ENCODE data around the gene PPP1R15A. TPM values are rescaled to one million over a fixed set of nuclear protein-coding genes. Genes with fewer than 3 reads are reported as not detected.
"Not testable (repeated sequence)": the region's sequence is repeated elsewhere in the genome, so short reads cannot be mapped to it uniquely, and the experiment has no call there.

PPP1R15A gene
- total RNA-seq, 1 experiment from 2014 or later, result 17.0 TPM

DNA sequence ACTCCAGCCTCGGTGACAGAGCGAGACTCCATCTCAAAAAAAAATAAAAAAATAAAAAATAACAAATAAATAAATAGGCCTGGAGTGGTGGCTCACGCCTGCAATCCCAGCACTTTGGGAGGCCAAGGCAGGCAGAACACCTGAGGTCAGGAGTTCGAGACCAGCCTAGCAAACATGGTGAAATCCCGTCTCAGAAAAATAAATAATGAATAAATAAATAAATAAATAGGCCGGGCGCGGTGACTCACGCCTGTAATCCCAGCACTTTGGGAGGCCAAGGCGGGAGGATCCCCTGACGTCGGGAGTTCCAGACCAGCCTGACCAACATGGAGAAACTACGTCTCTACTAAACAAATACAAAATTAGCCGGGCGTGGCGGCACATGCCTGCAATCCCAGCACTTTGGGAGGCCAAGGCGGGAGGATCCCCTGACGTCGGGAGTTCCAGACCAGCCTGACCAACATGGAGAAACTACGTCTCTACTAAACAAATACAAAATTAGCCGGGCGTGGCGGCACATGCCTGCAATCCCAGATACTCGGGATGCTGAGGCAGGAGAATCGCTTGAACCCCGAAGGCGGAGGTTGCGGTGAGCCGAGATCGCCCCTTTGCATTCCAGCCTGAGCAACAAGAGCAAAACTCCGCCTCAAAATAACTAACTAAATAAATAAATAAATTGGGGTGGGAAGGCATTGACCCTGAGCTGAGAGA lies 595 bp upstream of the PPP1R15A start:
- DNase-seq (ENCODE audit: low spot score); H3K27me3 Mint-ChIP-seq (ENCODE audit: low read depth); H3K9me3 Mint-ChIP-seq; ATAC-seq: not testable (repeated sequence)
- Mint-ChIP-seq H3K27ac (peak overlapping the region; percentile 100), H3K4me3 (peak overlapping the region; percentile 100), H3K36me3 (peaks cover 27% of the 10 kb centered on the region), H3K4me1 (peaks cover 39% of the 10 kb centered on the region)
- POLR2A ChIA-PET, result interaction anchor here (0.7 to 3.3 kb wide), 9 partner anchors 10 to 132 kb away, joined by 3 to 15 read pairs (median 5); partner anchors contain the start of gene NUCB1
- TF ChIP-seq, protein P1, sequence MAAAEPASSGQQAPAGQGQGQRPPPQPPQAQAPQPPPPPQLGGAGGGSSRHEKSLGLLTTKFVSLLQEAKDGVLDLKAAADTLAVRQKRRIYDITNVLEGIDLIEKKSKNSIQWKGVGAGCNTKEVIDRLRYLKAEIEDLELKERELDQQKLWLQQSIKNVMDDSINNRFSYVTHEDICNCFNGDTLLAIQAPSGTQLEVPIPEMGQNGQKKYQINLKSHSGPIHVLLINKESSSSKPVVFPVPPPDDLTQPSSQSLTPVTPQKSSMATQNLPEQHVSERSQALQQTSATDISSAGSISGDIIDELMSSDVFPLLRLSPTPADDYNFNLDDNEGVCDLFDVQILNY (CRISPR knock-in tag; IDR thresholded peaks at IDR 0.05), result peak; percentile 1; the same call in 1 of the 2 replicates
- CTCF ChIA-PET, result interaction anchor here (0.6 to 2.2 kb wide), 8 partner anchors 10 to 226 kb away, joined by 3 to 11 read pairs (median 4); partner anchors contain the start of genes CA11 and HSD17B14

DNA sequence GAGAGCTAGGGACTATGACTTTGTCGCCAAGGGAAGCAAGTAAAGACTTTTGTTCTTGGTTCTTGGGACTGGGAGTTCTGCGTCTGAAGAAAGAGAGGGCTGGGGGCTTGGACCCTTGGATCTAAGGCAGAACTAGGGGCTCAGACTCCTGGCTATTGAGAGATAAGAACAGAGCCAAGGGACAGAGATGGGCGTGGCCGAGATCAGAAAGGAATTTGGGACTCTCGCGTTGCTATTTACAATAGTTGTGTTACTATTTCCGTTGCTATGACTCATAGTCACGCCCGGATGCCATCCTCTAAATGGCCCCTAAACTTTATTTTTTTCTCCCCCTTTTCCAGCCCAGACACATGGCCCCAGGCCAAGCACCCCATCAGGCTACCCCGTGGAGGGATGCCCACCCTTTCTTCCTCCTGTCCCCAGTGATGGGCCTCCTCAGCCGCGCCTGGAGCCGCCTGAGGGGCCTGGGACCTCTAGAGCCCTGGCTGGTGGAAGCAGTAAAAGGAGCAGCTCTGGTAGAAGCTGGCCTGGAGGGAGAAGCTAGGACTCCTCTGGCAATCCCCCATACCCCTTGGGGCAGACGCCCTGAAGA lies 759 bp downstream of the PPP1R15A start:
- Mint-ChIP-seq H3K27me3 (ENCODE audit: low read depth) (no peaks in the 10 kb centered on the region), H3K27ac (peak overlapping the region; percentile 100), H3K4me1 (peaks cover 30% of the 10 kb centered on the region), H3K4me3 (peak overlapping the region; percentile 100), H3K36me3 (peaks cover 27% of the 10 kb centered on the region), H3K9me3 (no peaks in the 10 kb centered on the region)
- ATAC-seq (peak; percentile 53), DNase-seq (ENCODE audit: low spot score) (peak; percentile 77)
- CTCF ChIA-PET, result interaction anchor here (0.6 to 1.5 kb wide), 3 partner anchors 12 to 62 kb away, joined by 3 to 5 read pairs (median 3); no protein-coding TSS in a partner anchor
- POLR2A ChIA-PET, result interaction anchor here (0.5 to 3.3 kb wide), 7 partner anchors 8 to 92 kb away, joined by 3 to 15 read pairs (median 7); partner anchors contain the start of genes FTL and NUCB1
- TF ChIP-seq, protein P2, sequence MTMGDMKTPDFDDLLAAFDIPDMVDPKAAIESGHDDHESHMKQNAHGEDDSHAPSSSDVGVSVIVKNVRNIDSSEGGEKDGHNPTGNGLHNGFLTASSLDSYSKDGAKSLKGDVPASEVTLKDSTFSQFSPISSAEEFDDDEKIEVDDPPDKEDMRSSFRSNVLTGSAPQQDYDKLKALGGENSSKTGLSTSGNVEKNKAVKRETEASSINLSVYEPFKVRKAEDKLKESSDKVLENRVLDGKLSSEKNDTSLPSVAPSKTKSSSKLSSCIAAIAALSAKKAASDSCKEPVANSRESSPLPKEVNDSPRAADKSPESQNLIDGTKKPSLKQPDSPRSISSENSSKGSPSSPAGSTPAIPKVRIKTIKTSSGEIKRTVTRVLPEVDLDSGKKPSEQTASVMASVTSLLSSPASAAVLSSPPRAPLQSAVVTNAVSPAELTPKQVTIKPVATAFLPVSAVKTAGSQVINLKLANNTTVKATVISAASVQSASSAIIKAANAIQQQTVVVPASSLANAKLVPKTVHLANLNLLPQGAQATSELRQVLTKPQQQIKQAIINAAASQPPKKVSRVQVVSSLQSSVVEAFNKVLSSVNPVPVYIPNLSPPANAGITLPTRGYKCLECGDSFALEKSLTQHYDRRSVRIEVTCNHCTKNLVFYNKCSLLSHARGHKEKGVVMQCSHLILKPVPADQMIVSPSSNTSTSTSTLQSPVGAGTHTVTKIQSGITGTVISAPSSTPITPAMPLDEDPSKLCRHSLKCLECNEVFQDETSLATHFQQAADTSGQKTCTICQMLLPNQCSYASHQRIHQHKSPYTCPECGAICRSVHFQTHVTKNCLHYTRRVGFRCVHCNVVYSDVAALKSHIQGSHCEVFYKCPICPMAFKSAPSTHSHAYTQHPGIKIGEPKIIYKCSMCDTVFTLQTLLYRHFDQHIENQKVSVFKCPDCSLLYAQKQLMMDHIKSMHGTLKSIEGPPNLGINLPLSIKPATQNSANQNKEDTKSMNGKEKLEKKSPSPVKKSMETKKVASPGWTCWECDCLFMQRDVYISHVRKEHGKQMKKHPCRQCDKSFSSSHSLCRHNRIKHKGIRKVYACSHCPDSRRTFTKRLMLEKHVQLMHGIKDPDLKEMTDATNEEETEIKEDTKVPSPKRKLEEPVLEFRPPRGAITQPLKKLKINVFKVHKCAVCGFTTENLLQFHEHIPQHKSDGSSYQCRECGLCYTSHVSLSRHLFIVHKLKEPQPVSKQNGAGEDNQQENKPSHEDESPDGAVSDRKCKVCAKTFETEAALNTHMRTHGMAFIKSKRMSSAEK (CRISPR knock-in tag; IDR thresholded peaks at IDR 0.05; ENCODE audit: borderline replicate concordance), result 0 out of 2 replicates have a peak, but pooled peaks have one; percentile 19
- TF ChIP-seq, protein P3, sequence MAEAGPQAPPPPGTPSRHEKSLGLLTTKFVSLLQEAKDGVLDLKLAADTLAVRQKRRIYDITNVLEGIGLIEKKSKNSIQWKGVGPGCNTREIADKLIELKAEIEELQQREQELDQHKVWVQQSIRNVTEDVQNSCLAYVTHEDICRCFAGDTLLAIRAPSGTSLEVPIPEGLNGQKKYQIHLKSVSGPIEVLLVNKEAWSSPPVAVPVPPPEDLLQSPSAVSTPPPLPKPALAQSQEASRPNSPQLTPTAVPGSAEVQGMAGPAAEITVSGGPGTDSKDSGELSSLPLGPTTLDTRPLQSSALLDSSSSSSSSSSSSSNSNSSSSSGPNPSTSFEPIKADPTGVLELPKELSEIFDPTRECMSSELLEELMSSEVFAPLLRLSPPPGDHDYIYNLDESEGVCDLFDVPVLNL (CRISPR knock-in tag; IDR thresholded peaks at IDR 0.05; ENCODE audit: borderline replicate concordance, low read depth), result no peak

DNA sequence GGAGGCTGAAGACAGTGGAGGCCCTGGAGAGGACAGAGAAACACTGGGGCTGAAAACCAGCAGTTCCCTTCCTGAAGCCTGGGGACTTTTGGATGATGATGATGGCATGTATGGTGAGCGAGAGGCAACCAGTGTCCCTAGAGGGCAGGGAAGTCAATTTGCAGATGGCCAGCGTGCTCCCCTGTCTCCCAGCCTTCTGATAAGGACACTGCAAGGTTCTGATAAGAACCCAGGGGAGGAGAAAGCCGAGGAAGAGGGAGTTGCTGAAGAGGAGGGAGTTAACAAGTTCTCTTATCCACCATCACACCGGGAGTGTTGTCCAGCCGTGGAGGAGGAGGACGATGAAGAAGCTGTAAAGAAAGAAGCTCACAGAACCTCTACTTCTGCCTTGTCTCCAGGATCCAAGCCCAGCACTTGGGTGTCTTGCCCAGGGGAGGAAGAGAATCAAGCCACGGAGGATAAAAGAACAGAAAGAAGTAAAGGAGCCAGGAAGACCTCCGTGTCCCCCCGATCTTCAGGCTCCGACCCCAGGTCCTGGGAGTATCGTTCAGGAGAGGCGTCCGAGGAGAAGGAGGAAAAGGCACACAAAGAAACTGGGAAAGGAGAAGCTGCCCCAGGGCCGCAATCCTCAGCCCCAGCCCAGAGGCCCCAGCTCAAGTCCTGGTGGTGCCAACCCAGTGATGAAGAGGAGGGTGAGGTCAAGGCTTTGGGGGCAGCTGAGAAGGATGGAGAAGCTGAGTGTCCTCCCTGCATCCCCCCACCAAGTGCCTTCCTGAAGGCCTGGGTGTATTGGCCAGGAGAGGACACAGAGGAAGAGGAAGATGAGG lies 1.5 kb downstream of the PPP1R15A start:
- ChIA-PET CTCF (interaction anchor here (0.6 to 1.5 kb wide), 4 partner anchors 11 to 29 kb away, joined by 3 to 5 read pairs (median 3); no protein-coding TSS in a partner anchor), POLR2A (interaction anchor here (1.0 to 3.3 kb wide), 3 partner anchors 12 to 91 kb away, joined by 3 to 15 read pairs (median 12); partner anchors contain the start of gene FTL)
- no peaks in the 10 kb centered on the region for H3K9me3 Mint-ChIP-seq
- DNase-seq (ENCODE audit: low spot score) (no peak), ATAC-seq (no peak)
- peak overlapping the region; percentile 100 for H3K27ac Mint-ChIP-seq
- no peaks in the 10 kb centered on the region for H3K27me3 Mint-ChIP-seq (ENCODE audit: low read depth)
- H3K4me3 Mint-ChIP-seq, result peak overlapping the region; percentile 100
- peaks cover 23% of the 10 kb centered on the region for H3K4me1 Mint-ChIP-seq
- H3K36me3 Mint-ChIP-seq, result peaks cover 27% of the 10 kb centered on the region
- TF ChIP-seq NR3C1 (CRISPR knock-in tag; conservative IDR thresholded peaks at IDR 0.05; ENCODE audit: low read depth) (no peak), ETV6 (CRISPR knock-in tag; IDR thresholded peaks at IDR 0.05) (no peak), EMX1 (CRISPR knock-in tag; IDR thresholded peaks at IDR 0.05) (no peak), PRRX2 (CRISPR knock-in tag; IDR thresholded peaks at IDR 0.05) (no peak), TCF7 (CRISPR knock-in tag; IDR thresholded peaks at IDR 0.05; ENCODE audit: low read depth) (no peak)
- TF ChIP-seq, protein P4, sequence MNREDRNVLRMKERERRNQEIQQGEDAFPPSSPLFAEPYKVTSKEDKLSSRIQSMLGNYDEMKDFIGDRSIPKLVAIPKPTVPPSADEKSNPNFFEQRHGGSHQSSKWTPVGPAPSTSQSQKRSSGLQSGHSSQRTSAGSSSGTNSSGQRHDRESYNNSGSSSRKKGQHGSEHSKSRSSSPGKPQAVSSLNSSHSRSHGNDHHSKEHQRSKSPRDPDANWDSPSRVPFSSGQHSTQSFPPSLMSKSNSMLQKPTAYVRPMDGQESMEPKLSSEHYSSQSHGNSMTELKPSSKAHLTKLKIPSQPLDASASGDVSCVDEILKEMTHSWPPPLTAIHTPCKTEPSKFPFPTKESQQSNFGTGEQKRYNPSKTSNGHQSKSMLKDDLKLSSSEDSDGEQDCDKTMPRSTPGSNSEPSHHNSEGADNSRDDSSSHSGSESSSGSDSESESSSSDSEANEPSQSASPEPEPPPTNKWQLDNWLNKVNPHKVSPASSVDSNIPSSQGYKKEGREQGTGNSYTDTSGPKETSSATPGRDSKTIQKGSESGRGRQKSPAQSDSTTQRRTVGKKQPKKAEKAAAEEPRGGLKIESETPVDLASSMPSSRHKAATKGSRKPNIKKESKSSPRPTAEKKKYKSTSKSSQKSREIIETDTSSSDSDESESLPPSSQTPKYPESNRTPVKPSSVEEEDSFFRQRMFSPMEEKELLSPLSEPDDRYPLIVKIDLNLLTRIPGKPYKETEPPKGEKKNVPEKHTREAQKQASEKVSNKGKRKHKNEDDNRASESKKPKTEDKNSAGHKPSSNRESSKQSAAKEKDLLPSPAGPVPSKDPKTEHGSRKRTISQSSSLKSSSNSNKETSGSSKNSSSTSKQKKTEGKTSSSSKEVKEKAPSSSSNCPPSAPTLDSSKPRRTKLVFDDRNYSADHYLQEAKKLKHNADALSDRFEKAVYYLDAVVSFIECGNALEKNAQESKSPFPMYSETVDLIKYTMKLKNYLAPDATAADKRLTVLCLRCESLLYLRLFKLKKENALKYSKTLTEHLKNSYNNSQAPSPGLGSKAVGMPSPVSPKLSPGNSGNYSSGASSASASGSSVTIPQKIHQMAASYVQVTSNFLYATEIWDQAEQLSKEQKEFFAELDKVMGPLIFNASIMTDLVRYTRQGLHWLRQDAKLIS (CRISPR knock-in tag; IDR thresholded peaks at IDR 0.05; ENCODE audit: borderline replicate concordance), result no peak
- TF ChIP-seq, protein P5, sequence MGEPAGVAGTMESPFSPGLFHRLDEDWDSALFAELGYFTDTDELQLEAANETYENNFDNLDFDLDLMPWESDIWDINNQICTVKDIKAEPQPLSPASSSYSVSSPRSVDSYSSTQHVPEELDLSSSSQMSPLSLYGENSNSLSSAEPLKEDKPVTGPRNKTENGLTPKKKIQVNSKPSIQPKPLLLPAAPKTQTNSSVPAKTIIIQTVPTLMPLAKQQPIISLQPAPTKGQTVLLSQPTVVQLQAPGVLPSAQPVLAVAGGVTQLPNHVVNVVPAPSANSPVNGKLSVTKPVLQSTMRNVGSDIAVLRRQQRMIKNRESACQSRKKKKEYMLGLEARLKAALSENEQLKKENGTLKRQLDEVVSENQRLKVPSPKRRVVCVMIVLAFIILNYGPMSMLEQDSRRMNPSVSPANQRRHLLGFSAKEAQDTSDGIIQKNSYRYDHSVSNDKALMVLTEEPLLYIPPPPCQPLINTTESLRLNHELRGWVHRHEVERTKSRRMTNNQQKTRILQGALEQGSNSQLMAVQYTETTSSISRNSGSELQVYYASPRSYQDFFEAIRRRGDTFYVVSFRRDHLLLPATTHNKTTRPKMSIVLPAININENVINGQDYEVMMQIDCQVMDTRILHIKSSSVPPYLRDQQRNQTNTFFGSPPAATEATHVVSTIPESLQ (CRISPR knock-in tag; IDR thresholded peaks at IDR 0.05), result no peak
- TF ChIP-seq, protein P6, sequence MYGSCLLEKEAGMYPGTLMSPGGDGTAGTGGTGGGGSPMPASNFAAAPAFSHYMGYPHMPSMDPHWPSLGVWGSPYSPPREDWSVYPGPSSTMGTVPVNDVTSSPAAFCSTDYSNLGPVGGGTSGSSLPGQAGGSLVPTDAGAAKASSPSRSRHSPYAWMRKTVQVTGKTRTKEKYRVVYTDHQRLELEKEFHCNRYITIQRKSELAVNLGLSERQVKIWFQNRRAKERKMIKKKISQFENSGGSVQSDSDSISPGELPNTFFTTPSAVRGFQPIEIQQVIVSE (CRISPR knock-in tag; IDR thresholded peaks at IDR 0.05; ENCODE audit: borderline replicate concordance), result no peak
